ENCODE measurements around the gene THRAP3. TPM values are rescaled to one million over a fixed set of nuclear protein-coding genes. Genes with fewer than 3 reads are reported as not detected.

THRAP3 gene
- total and polyA plus RNA-seq, 2 of the 8 experiments (the other 6 are each of a cell fraction or from before 2014, with no cell fraction given) = 40.2 to 183 TPM

DNA sequence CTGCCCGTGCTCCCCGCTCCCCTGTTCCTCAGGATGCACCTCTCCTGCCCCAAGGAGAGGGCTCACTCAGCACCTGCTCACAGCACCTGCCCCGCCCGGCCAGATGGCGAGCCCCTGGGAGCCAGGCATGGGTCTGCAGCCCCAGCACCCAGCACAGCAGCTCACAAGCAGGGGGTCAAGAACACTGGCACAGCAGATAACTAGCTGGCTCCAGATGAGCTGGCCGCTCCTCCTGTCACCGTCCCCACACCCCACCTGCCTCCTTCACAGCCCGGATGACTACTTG, 120.1 kb downstream of the THRAP3 start (continued):
- TF ChIP-seq CHD7 (IDR thresholded peaks at IDR 0.05; ENCODE audit: insufficient replicate concordance, low read length) (no peak), SP4 (IDR thresholded peaks at IDR 0.05; ENCODE audit: low read length) (no peak)

Measured in H1 (cell line).